ENCODE results near the gene WSCD2. TPM values are rescaled to one million over a fixed set of nuclear protein-coding genes. Genes with fewer than 3 reads are reported as not detected.

The WSCD2 gene
- total RNA-seq, 2 experiments from 2014 or later = not detected

DNA sequence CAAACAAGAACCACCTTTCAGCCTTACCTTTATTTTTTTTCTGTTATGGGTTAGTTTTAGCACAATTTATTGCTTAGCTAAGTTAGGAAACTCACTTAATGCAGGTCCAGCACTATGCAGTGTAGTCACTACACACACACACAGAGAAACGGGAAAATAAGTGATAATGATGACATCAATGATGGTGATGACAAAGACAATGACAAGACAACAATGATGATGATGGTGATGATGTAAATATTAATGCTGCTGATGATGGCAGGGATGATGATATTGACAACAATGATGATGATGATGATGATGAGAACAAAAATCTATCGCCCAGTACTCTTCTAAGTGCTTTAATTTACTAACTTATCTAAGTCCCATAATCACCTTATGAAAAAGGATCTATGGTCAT lies 41.1 kb downstream of the WSCD2 start:
- Mint-ChIP-seq H3K9me3 (no peaks in the 10 kb centered on the region), H3K4me3 (no peak overlapping the region), H3K36me3 (ENCODE audit: low read depth) (no peaks in the 10 kb centered on the region), H3K27ac (no peak overlapping the region), H3K27me3 (peaks cover 4% of the 10 kb centered on the region), H3K4me1 (no peaks in the 10 kb centered on the region)
- ChIA-PET CTCF (no interaction called here), POLR2A (interaction anchor here (0.6 kb wide), 1 partner anchor 676 kb away, joined by 3 read pairs; no protein-coding TSS in a partner anchor)
- DNase-seq = no peak

- ChIA-PET POLR2A (no interaction called here), CTCF (interaction anchor here (1.4 kb wide), 1 partner anchor 24 kb away, joined by 3 read pairs; no protein-coding TSS in a partner anchor)
- Mint-ChIP-seq H3K27me3 (peaks cover 4% of the 10 kb centered on the region), H3K4me3 (no peak overlapping the region), H3K4me1 (no peaks in the 10 kb centered on the region), H3K9me3 (no peaks in the 10 kb centered on the region), H3K27ac (no peak overlapping the region), H3K36me3 (ENCODE audit: low read depth) (no peaks in the 10 kb centered on the region)
- no peak for DNase-seq
Observed at GRCh38 chr12:108172033-108172432, 42.9 kb downstream of the WSCD2 start.

DNA sequence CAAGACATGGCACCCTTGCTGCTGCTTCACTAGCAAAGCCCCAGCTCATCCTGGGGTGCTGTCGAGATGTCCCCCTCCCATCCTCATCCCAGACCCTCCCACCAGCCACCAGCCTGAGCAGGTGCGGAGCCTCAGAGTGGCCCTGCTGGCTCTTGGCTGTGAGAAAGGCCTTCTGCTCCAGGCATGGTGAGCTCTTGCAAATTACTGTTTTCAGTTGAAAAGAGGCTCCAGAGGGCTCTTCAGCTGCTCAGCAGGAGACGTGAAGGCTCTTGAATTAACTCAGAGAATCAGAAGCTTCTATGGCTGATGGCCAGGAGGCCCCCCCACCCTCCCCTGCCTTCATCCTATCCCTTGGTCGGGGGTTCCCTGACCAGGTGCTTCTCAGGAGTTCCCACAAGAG lies 44.1 kb downstream of the WSCD2 start:
- Mint-ChIP-seq H3K27ac (no peak overlapping the region), H3K9me3 (no peaks in the 10 kb centered on the region), H3K27me3 (peaks cover 4% of the 10 kb centered on the region), H3K36me3 (ENCODE audit: low read depth) (no peaks in the 10 kb centered on the region), H3K4me3 (no peak overlapping the region), H3K4me1 (no peaks in the 10 kb centered on the region)
- POLR2A ChIA-PET = no interaction called here
- CTCF ChIA-PET = no interaction called here
- no peak for DNase-seq

GRCh38 chr12:108173892-108174291 lies 44.8 kb downstream of the WSCD2 start:
- no peak for DNase-seq
- H3K27me3 Mint-ChIP-seq = peaks cover 4% of the 10 kb centered on the region
- H3K36me3 Mint-ChIP-seq (ENCODE audit: low read depth) = no peaks in the 10 kb centered on the region
- H3K4me1 Mint-ChIP-seq = no peaks in the 10 kb centered on the region
- H3K9me3 Mint-ChIP-seq = no peaks in the 10 kb centered on the region
- ChIA-PET CTCF (no interaction called here), POLR2A (no interaction called here)
- no peak overlapping the region for H3K4me3 Mint-ChIP-seq
- H3K27ac Mint-ChIP-seq = no peak overlapping the region

GRCh38 chr12:108174641-108175040 lies 45.6 kb downstream of the WSCD2 start:
- H3K9me3 Mint-ChIP-seq = no peaks in the 10 kb centered on the region
- POLR2A ChIA-PET = no interaction called here
- no peaks in the 10 kb centered on the region for H3K36me3 Mint-ChIP-seq (ENCODE audit: low read depth)
- no peak overlapping the region for H3K27ac Mint-ChIP-seq
- no peaks in the 10 kb centered on the region for H3K4me1 Mint-ChIP-seq
- peaks cover 4% of the 10 kb centered on the region for H3K27me3 Mint-ChIP-seq
- no peak overlapping the region for H3K4me3 Mint-ChIP-seq
- no peak for DNase-seq
- CTCF ChIA-PET = no interaction called here

DNA sequence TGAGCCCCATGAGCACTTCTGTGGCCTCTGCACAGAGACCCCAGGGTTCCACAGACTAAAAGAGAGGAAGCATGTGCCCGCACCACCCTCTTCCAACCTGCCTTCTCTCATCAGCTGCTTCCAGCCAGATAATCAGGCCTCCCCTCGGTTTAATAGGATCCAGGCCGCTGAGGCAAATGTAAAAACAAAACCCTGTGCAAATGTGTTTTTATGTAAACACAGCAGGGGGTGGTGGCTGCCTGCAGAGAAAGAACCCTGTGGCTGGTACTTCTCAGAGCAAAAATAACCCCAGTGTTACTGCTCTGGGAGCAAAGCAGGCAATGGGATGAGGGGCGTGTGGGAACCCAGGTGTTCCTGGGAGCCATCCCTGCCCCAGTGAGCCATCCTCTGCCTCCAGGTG lies 46.2 kb downstream of the WSCD2 start:
- Mint-ChIP-seq H3K36me3 (ENCODE audit: low read depth) (no peaks in the 10 kb centered on the region), H3K9me3 (no peaks in the 10 kb centered on the region), H3K27me3 (peaks cover under 1% of the 10 kb centered on the region), H3K4me1 (no peaks in the 10 kb centered on the region), H3K4me3 (no peak overlapping the region), H3K27ac (no peak overlapping the region)
- ChIA-PET POLR2A (no interaction called here), CTCF (no interaction called here)
- DNase-seq = no peak

- H3K4me1 Mint-ChIP-seq = no peaks in the 10 kb centered on the region
- H3K27me3 Mint-ChIP-seq = no peaks in the 10 kb centered on the region
- H3K36me3 Mint-ChIP-seq (ENCODE audit: low read depth) = no peaks in the 10 kb centered on the region
- H3K9me3 Mint-ChIP-seq = no peaks in the 10 kb centered on the region
- H3K27ac Mint-ChIP-seq = no peak overlapping the region
- CTCF ChIA-PET = no interaction called here
- POLR2A ChIA-PET = no interaction called here
- no peak overlapping the region for H3K4me3 Mint-ChIP-seq
- no peak for DNase-seq
Observed at GRCh38 chr12:108176292-108176691, 47.2 kb downstream of the WSCD2 start.

DNA sequence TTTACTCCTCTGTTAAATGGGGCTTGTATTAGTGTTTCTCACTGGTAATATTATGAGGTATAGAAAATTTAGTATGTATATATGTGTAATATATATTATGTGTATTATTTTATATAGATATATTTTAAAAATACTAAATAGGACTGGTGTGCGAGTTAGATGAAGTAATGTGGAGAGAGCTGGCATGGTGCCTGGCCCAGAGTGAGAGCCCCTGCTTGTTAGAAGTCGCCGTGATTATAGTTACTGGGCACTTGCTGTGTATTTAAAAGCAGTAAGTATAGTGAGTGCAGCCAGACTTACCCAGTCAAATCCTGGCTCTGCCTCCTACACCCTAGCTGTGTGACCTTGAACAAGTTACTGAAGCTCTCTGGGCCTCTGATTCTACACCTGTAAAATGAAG lies 48.0 kb downstream of the WSCD2 start:
- CTCF ChIA-PET = no interaction called here
- no peak for DNase-seq
- Mint-ChIP-seq H3K27me3 (no peaks in the 10 kb centered on the region), H3K36me3 (ENCODE audit: low read depth) (no peaks in the 10 kb centered on the region), H3K4me3 (no peak overlapping the region), H3K9me3 (no peaks in the 10 kb centered on the region), H3K27ac (no peak overlapping the region), H3K4me1 (no peaks in the 10 kb centered on the region)
- POLR2A ChIA-PET = no interaction called here

GRCh38 chr12:108179305-108179704 lies 50.2 kb downstream of the WSCD2 start:
- H3K36me3 Mint-ChIP-seq (ENCODE audit: low read depth) = no peaks in the 10 kb centered on the region
- no peak overlapping the region for H3K4me3 Mint-ChIP-seq
- no peak for DNase-seq
- H3K4me1 Mint-ChIP-seq = no peaks in the 10 kb centered on the region
- no peaks in the 10 kb centered on the region for H3K27me3 Mint-ChIP-seq
- no peaks in the 10 kb centered on the region for H3K9me3 Mint-ChIP-seq
- ChIA-PET POLR2A (no interaction called here), CTCF (interaction anchor here (0.7 kb wide), 1 partner anchor 14 kb away, joined by 5 read pairs; no protein-coding TSS in a partner anchor)
- H3K27ac Mint-ChIP-seq = no peak overlapping the region

DNA sequence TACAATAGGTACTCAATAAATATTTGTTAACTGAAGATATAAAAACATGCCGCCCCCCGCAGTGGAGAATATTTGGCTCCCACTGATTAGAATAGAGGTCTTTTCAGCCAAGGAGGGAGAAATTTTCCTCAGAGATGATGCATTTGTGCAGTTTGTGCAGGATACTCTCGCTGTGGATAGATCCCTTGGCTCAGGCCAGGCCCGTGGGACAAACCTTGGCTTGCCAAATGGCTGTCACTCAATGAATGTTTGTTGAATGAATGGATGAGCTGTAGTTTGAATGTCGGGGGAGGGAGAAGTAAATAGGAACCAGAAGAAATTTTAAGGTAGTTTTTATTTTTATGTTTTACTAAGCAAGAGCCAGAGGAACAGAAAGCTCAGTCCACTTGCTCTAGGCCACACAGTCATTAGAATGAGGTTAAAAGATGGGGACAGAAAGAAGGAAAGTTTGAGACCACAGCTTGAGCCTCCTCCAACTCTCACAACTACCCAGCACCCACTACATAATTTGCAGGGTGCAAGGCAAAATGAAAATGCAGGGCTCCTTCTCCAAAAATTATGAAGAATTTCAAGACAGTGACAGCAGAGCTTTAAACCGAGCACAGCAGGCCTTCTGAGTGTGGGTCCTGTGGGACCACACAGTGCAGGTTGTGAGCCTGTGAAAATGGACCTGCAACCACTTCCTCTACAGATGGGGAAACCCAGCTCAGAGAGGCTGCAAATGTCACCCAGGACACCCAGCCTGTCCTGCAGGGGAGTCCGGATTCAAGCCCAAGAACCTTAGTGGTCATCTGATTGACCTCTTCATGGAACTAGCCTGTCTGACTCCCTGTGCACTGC lies 51.4 kb downstream of the WSCD2 start:
- ChIA-PET CTCF (no interaction called here), POLR2A (no interaction called here)
- no peak overlapping the region for H3K27ac Mint-ChIP-seq
- no peaks in the 10 kb centered on the region for H3K9me3 Mint-ChIP-seq
- no peaks in the 10 kb centered on the region for H3K4me1 Mint-ChIP-seq
- DNase-seq = no peak
- no peak overlapping the region for H3K4me3 Mint-ChIP-seq
- H3K36me3 Mint-ChIP-seq (ENCODE audit: low read depth) = no peaks in the 10 kb centered on the region
- no peaks in the 10 kb centered on the region for H3K27me3 Mint-ChIP-seq

- no peak overlapping the region for H3K4me3 Mint-ChIP-seq
- no peak for DNase-seq
- CTCF ChIA-PET = no interaction called here
- H3K9me3 Mint-ChIP-seq = no peaks in the 10 kb centered on the region
- POLR2A ChIA-PET = no interaction called here
- H3K36me3 Mint-ChIP-seq (ENCODE audit: low read depth) = no peaks in the 10 kb centered on the region
- no peak overlapping the region for H3K27ac Mint-ChIP-seq
- no peaks in the 10 kb centered on the region for H3K27me3 Mint-ChIP-seq
- no peaks in the 10 kb centered on the region for H3K4me1 Mint-ChIP-seq
Observed at GRCh38 chr12:108181095-108181454, 52.0 kb downstream of the WSCD2 start.

DNA sequence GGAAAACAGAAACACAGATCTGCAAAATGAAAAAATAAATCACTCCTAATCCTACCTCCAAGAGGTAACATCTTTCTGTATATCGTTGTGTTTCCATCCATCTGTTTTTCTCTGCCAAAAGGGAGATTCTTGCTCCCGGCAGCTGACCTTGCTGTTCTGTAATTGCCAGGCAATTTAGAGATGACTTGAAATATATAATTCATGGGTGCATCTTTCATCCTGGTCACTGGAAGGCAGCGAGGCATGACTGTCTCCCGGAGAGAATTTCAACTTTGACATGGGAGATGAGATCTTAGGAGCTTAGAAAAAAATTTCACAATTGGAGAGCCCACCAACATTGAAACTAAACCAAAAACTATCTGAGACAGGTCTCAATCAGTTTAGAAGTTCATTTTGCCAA lies 53.0 kb downstream of the WSCD2 start:
- Mint-ChIP-seq H3K9me3 (no peaks in the 10 kb centered on the region), H3K4me3 (no peak overlapping the region), H3K4me1 (no peaks in the 10 kb centered on the region), H3K36me3 (ENCODE audit: low read depth) (no peaks in the 10 kb centered on the region), H3K27me3 (no peaks in the 10 kb centered on the region), H3K27ac (no peak overlapping the region)
- CTCF ChIA-PET = interaction anchor here (1.5 kb wide), 1 partner anchor 12 kb away, joined by 4 read pairs; no protein-coding TSS in a partner anchor
- no peak for DNase-seq
- POLR2A ChIA-PET = no interaction called here

DNA sequence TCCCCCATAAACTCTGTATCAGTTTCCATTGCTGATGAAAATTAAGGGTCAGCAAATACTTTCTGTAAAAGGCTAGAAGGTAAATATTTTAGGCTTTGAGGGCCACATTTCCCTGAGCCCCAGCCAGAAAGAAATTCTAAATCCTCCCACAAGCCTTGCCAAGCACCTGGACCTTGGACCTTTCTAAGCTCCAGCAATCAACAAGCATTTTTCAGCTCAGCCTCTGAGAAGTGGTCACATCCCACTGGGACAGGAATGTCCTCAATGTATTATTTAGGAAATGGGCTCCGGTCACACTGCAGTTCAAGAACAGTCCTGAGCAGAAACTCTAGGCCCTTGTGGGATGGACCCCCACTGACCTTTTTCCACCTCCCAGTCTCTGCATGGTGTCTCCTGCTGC lies 55.9 kb downstream of the WSCD2 start:
- H3K9me3 Mint-ChIP-seq = no peaks in the 10 kb centered on the region
- POLR2A ChIA-PET = no interaction called here
- CTCF ChIA-PET = interaction anchor here (1.2 kb wide), 1 partner anchor 122 kb away, joined by 3 read pairs; no protein-coding TSS in a partner anchor
- H3K4me3 Mint-ChIP-seq = no peak overlapping the region
- no peak overlapping the region for H3K27ac Mint-ChIP-seq
- no peaks in the 10 kb centered on the region for H3K4me1 Mint-ChIP-seq
- no peaks in the 10 kb centered on the region for H3K27me3 Mint-ChIP-seq
- no peaks in the 10 kb centered on the region for H3K36me3 Mint-ChIP-seq (ENCODE audit: low read depth)
- DNase-seq = no peak

DNA sequence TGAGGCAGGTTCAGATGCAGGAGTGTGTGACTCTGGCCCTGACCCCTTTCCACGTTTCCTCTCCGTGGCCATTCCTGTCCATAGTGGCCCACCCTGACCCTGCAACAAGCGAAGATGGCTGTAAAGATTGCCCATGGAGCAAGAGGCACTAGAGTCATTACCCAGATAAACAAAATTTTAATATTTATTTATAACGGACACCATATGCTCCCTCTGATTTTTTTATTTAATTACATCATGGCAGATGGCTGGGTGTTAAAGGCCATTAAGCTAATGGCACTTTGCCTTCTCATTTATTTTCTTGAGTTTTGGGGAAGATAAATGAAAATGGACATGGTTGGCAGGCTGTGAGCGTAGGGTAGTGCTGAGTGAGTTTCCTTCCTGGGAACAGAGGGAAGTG lies 58.7 kb downstream of the WSCD2 start:
- POLR2A ChIA-PET = no interaction called here
- H3K9me3 Mint-ChIP-seq = no peaks in the 10 kb centered on the region
- H3K4me3 Mint-ChIP-seq = no peak overlapping the region
- CTCF ChIA-PET = no interaction called here
- no peaks in the 10 kb centered on the region for H3K27me3 Mint-ChIP-seq
- DNase-seq = no peak
- no peak overlapping the region for H3K27ac Mint-ChIP-seq
- no peaks in the 10 kb centered on the region for H3K36me3 Mint-ChIP-seq (ENCODE audit: low read depth)
- H3K4me1 Mint-ChIP-seq = no peaks in the 10 kb centered on the region
